Measurements from ENCODE around the gene IGSF5.
A peak's percentile ranks its signal among the peaks of the same experiment; 100 is the strongest.
"Not testable (repeated sequence)": the region's sequence is repeated elsewhere in the genome, so short reads cannot be mapped to it uniquely, and the experiment has no call there.

IGSF5 gene

DNA sequence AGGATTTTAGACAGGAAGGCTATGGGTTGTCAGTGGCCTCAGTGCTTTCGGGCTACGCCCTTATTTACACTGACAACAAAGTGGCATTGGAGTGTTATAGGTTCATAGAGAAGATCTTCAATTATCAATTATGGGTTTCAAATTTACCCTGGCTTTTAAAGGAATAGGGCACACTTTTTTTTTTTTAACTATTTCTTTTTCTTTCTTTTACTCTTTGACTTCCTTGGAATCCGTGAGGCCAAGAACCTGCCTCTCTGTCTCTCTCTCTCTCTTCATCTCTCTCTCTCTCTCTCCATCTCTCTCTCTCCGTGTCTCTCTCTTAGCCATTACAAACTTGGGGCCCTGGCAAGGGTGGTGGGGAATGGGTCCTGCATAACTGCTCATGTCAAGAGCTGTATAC lies at the start of gene IGSF5:
TSS of gene IGSF5 (plus strand) at position 301 of the 400 bp plus-strand sequence. CDS start 327 bp downstream, outside the sequence.
- not testable (repeated sequence) for DNase-seq

DNA sequence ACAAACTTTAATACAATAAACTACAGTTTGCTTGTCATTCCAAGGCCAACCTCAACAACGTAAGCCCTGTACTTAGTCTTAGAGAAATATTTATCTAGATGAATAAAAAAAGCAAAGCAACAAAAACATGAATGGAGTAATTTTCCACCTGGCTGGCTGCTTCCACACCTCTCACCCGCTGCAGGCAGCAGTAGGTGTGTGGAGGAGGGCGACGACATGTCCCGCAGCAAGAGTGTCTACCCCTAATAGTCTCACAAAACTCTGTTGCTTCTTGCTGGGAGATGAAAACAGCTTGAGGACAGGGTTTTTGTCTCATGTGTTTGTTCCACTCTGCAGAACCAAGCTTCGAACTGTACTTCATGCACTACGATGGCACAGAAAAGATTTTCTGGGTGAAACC lies 48.8 kb upstream of the IGSF5 start:
- no peak for DNase-seq

DNA sequence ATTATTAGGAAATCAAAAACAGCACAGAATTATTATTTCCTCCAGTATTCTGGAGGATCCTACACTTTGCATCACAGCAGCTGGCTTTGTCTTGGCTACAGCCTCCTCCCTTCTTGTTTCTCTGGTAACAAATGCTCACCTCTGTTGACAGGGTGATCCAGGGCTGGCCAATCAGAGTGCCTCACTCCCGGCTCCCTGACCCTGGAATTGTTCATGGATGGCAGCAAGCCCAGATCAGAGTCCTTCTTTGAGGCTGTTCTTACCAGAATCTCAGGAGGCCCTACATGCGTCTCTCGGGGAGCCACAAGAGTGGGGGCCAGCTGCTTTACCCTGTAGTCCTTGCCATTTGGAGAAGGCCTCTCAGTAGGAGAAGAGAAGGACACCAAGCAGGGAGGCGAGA lies 48.4 kb upstream of the IGSF5 start:
- DNase-seq: no peak

- DNase-seq: no peak
Observed at GRCh38 chr21:39700318-39700717, 44.7 kb upstream of the IGSF5 start.

GRCh38 chr21:39703578-39703977 lies 41.4 kb upstream of the IGSF5 start:
- no peak for DNase-seq

DNA sequence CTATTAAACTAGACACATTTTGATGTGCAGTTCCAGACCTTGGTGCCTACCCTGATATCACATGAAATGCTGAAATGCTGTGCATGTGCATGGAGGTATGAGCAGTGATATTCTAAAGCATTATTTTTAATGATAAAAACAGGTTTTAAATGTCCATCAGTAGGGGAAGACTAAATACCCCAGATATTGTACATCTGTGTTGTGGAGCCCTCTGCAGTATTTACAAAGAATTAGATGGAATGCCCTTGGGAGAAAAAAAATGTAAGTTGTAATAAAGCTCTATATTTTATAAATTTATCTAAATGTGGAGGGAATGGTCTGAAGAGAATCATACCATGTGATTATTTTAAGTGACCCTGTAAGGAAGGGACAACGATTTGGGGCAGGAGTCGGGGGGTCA lies 39.1 kb upstream of the IGSF5 start:
- no peak for DNase-seq

GRCh38 chr21:39707316-39707715 lies 37.7 kb upstream of the IGSF5 start:
- DNase-seq: no peak

DNA sequence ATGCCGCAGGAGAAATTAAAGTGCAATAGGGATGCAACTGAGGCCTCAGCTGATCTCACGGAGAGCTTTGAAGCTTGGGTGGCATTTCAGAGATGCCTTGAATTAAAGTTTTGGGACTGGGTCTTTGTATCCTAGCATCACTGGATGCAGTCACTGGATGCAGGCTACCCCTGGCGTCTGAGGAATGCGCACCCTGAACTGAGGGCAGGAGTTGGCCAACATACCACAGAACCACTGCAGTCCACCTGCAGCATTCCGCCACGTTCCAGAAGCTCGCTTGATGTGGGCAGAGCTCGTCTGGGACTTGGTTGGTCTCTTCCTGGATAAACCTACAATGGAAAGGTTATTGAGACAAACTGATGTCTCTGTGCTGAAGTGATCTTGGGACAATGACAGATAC lies 34.1 kb upstream of the IGSF5 start:
- DNase-seq: no peak

GRCh38 chr21:39712273-39712672 lies 32.7 kb upstream of the IGSF5 start:
- DNase-seq: no peak

DNA sequence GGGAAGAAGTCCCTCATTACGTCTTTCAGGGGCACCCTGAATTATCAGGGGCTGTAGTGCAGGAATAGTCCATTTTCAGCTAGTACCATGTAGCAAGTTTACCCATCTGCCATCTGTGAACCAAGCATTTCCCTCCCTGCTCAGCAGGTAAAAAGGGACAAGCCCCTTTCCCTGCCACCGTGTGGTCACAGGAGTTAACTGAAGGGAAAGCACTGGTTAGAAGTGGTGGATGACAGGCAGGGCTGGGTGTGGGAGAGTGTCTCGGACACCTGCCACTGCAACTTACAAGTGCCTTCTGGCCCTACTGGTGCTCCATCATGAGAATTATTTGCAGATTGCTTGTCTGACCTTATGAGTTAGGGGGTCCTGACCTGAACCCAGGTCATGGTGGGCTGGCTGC lies 32.0 kb upstream of the IGSF5 start:
- DNase-seq: peak; percentile 13

- no peak for DNase-seq
Observed at GRCh38 chr21:39713905-39714304, 31.1 kb upstream of the IGSF5 start.

DNA sequence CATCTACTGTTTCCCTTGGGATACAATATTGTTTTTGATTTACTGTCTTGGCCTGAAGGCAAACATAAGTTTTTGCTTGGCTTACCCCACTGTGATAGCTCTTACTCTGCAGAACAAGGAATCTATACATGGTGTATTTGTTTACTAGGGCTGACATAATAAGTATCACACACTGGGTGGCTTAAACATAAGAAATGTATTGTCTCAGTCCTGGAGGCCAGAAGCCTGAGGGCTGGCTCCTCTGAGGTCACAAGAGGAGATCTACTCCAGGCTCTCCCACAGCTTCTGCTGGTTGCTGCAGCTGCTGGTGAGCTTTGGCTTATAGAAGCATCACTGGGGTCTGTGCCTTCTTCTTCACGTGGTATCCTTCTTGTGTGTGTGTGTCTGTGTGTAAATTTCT lies 30.7 kb upstream of the IGSF5 start:
- no peak for DNase-seq

GRCh38 chr21:39715804-39716397 lies 29.1 kb upstream of the IGSF5 start:
- DNase-seq: no peak

DNA sequence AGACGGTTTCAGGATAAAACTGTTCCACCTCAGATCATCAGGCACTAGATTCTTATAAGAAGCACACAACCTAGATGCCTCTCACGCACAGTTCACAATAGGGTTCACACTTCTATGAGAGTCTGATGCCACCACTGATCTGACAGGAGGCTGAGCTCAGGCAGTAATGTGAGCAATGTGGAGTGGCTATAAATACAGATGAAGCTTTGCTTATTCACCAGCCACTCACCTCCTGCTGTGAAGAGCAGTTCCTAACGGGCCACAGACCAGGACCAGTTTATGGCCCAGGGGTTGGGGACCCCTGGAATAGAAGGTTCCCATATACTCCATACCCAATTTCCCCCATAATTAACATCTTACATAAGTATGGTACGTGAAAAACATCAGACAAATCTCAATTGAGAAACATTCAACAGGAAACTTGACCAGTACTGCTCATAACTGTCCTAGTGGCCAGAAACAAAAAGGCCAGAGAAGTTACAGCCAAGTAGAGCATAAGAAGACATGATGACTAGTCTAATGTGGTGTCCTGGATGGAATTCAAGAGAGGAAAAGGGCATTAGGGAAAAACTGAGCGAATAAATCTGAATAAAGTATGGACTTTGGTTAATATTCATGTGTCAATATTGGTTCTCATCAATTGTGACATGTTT lies 24.7 kb upstream of the IGSF5 start:
- no peak for DNase-seq

DNA sequence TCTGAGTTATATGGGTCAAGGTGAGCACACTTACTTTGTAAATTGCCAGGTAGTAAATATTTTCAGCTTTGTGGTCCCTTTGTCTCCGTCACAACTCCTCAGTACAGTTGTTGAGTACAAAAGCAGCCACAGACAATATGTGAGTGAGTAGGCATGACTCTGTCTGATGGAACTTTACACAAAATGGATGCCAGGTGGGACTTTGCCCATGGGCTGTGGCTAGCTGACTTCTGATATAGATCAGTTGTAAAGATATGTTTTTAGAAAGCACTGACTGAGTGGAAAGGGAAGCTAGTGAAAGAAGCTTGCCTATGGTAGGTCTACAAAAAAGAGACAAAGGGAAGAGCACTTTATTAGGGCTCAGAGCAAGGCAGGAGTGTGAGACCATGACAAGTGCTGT lies 23.1 kb upstream of the IGSF5 start:
- no peak for DNase-seq

GRCh38 chr21:39724944-39725343 lies 20.0 kb upstream of the IGSF5 start:
- DNase-seq: no peak

DNA sequence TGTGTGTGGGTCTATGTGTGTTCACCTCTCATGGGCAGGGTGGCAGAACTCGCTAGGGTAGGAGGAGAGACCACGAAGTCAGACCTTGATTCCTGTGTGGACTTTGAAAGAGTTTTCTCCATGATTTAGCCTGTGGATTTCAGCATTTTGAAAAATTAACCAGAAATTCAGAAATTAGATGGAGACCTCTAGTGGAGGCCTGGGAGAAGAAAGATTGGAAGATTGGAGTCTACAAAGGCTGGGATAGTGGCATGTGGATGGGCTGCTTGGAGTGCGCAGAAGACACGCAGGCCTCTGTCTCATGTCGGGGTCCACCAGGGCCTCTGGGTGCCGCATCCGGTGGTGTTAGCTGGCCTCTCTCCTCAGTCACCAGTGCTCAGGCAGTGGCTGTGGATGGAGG lies 18.9 kb upstream of the IGSF5 start:
- no peak for DNase-seq

GRCh38 chr21:39727401-39728120 lies 17.4 kb upstream of the IGSF5 start:
- no peak for DNase-seq

DNA sequence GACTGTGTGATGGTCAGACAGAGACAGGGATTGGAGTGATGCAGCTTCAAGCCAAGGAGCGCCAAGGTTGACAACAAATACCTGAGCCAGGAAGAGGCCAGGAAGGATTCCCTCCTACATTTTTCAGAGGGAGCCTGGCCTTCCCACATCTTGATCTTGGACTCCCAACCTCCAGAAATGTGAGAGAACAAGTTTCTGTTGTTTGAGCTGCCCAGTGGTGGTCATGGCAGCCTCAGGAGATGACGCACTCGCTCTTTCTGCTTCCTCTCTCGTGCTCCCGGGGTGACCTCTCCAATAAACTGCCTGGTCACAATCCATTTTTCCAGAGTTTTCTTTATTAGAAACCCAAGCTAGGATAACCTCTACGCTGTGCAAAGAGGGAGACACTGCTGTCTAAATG lies 16.6 kb upstream of the IGSF5 start:
- no peak for DNase-seq

GRCh38 chr21:39730418-39731157 lies 14.4 kb upstream of the IGSF5 start:
- no peak for DNase-seq

DNA sequence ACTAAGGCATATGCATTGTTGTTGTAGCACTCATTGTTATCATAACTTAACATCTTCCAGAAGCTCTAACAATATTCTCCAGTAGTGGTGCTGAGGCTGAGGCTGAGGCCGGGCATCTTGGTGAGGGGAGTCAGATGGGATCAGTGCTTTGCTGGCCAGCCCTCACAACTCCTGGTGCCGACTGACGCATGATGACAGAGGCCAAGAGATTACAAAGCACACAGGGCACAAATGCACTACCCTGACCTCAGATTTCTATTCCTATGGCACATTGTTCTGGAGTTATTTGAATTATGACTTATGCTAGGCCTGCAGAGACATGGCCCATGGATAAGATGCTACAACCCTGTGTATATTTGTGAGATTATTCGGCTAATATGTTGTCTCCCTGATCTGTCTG lies 8.3 kb upstream of the IGSF5 start:
- no peak for DNase-seq

- DNase-seq: no peak
Observed at GRCh38 chr21:39737376-39738000, 7.5 kb upstream of the IGSF5 start.

- DNase-seq: no peak
Observed at GRCh38 chr21:39738566-39738965, 6.4 kb upstream of the IGSF5 start.
